Measurements from ENCODE around the gene ACBD6. TPM values are rescaled to one million over a fixed set of nuclear protein-coding genes. Genes with fewer than 3 reads are reported as not detected.

Gene ACBD6
- total RNA-seq, 1 donor from 2014 or later = 43.4 TPM

DNA sequence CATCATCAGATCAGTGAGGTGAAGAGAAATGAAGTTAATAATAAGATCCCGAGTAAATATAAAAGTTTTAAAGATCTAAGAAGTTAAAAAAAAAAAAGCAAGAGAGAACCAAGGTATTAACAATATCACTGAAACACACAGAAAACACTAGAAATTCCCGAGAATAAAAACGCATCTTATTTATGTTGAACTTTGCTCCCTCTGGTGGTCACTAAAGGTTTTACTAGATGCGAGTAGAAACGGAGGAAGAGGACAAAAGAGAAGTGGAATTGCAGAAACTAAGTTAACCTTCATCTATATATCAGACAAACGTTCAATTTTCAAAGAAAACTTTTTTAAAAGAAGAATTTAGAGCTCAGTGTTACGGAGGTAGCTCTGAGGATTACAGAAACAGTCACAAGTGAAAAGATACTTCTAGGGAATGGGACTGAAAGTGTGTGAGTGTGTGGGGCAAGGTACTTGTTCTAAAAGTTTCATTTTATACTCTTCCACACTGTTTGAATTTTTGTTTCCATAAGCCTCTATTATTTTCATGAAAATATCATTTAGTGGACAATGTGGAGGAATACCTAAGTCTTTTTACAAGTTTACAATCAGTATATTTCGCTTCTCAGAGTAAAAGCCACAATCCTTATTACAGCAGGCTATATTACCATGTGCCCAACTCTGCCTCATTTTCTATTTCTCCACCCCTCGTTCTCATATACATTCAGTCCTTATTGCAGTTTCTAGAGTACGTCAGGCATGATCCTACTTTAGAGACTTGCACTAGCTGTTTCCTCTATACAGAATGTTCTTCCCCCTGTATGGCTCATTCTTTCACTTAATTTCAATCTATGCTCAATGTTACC, 19.7 kb downstream of the ACBD6 start:
- no peak overlapping the region for H3K27ac ChIP-seq (ENCODE audit: low read depth, low read length)
- peaks cover 17% of the 10 kb centered on the region for H4K20me1 ChIP-seq (ENCODE audit: insufficient read depth, low read length)
- no peak overlapping the region for H3K4me3 Mint-ChIP-seq (ENCODE audit: unreplicated experiment)
- no peaks in the 10 kb centered on the region for H3K4me1 ChIP-seq (ENCODE audit: insufficient read depth, low read length)
- peaks cover 2% of the 10 kb centered on the region for H3K79me2 ChIP-seq (ENCODE audit: insufficient read depth, low read length)
- TF ChIP-seq, protein P1, sequence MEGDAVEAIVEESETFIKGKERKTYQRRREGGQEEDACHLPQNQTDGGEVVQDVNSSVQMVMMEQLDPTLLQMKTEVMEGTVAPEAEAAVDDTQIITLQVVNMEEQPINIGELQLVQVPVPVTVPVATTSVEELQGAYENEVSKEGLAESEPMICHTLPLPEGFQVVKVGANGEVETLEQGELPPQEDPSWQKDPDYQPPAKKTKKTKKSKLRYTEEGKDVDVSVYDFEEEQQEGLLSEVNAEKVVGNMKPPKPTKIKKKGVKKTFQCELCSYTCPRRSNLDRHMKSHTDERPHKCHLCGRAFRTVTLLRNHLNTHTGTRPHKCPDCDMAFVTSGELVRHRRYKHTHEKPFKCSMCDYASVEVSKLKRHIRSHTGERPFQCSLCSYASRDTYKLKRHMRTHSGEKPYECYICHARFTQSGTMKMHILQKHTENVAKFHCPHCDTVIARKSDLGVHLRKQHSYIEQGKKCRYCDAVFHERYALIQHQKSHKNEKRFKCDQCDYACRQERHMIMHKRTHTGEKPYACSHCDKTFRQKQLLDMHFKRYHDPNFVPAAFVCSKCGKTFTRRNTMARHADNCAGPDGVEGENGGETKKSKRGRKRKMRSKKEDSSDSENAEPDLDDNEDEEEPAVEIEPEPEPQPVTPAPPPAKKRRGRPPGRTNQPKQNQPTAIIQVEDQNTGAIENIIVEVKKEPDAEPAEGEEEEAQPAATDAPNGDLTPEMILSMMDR (IDR thresholded peaks at IDR 0.05; ENCODE audit: insufficient read depth, low read depth, low read length) = peak; percentile 83
- no peak for TF ChIP-seq EZH2 (IDR thresholded peaks at IDR 0.05; ENCODE audit: insufficient read depth, low read length)
- peaks cover 10% of the 10 kb centered on the region for H3K36me3 Mint-ChIP-seq (ENCODE audit: low read depth, unreplicated experiment)
- no peak overlapping the region for H3K27ac Mint-ChIP-seq (ENCODE audit: unreplicated experiment)
- no peaks in the 10 kb centered on the region for H3K27me3 ChIP-seq (ENCODE audit: insufficient read depth, low read length)
- FAIRE-seq (no peak), DNase-seq (ENCODE audit: low read depth) (peak; percentile 20)
- H2AFZ ChIP-seq (ENCODE audit: low read depth, low read length) = no peak overlapping the region
- H3K36me3 ChIP-seq (ENCODE audit: insufficient read depth, low read length) = peaks cover 5% of the 10 kb centered on the region
- H3K27me3 Mint-ChIP-seq (ENCODE audit: low read depth, unreplicated experiment) = no peaks in the 10 kb centered on the region
- peak overlapping the region; percentile 18 for H3K9ac ChIP-seq (ENCODE audit: low read length)
- H3K4me1 Mint-ChIP-seq (ENCODE audit: low read depth, unreplicated experiment) = peaks cover 3% of the 10 kb centered on the region
- peak overlapping the region; percentile 26 for H3K4me2 ChIP-seq (ENCODE audit: low read length)
- no peaks in the 10 kb centered on the region for H3K9me3 ChIP-seq (ENCODE audit: insufficient read depth, low read depth, low read length)
- no peaks in the 10 kb centered on the region for H3K9me3 Mint-ChIP-seq (ENCODE audit: unreplicated experiment)
- no peak overlapping the region for H3K4me3 ChIP-seq (ENCODE audit: insufficient read depth, low read depth, low read length)

DNA sequence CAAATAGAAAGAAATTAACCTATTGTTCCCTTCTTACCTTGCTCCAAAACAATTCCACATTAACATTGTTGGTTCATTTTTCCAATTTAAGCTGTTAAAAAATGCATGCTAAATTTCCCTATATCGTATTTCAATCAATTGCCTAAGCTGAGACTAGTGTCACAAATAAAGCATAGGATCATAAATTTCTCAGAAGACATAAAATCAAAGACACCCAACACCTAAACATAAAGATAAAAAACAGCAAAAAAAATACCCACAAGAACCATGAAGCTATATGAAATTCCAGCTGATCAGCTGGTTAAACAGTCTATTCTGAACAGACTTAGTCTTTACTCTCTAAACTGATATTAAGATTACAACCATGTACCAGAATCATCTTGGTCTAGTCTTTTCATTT, 32.3 kb downstream of the ACBD6 start:
- Histone ChIP-seq H3K79me2 (ENCODE audit: insufficient read depth, low read length) (peaks cover 18% of the 10 kb centered on the region), H3K36me3 (ENCODE audit: insufficient read depth, low read length) (no peaks in the 10 kb centered on the region), H3K4me1 (ENCODE audit: insufficient read depth, low read length) (no peaks in the 10 kb centered on the region), H3K4me2 (ENCODE audit: low read length) (no peak overlapping the region), H4K20me1 (ENCODE audit: insufficient read depth, low read length) (peaks cover 18% of the 10 kb centered on the region), H3K9ac (ENCODE audit: low read length) (no peak overlapping the region), H3K9me3 (ENCODE audit: insufficient read depth, low read depth, low read length) (no peaks in the 10 kb centered on the region), H2AFZ (ENCODE audit: low read depth, low read length) (no peak overlapping the region), H3K27me3 (ENCODE audit: insufficient read depth, low read length) (no peaks in the 10 kb centered on the region), H3K4me3 (ENCODE audit: insufficient read depth, low read depth, low read length) (no peak overlapping the region), H3K27ac (ENCODE audit: low read depth, low read length) (no peak overlapping the region)
- TF ChIP-seq, protein P1 (IDR thresholded peaks at IDR 0.05; ENCODE audit: insufficient read depth, low read depth, low read length) = no peak
- no peak for TF ChIP-seq EZH2 (IDR thresholded peaks at IDR 0.05; ENCODE audit: insufficient read depth, low read length)
- DNase-seq (ENCODE audit: low read depth) (no peak), FAIRE-seq (no peak)
- Mint-ChIP-seq H3K9me3 (ENCODE audit: unreplicated experiment) (peaks cover under 1% of the 10 kb centered on the region), H3K4me3 (ENCODE audit: unreplicated experiment) (no peak overlapping the region), H3K27ac (ENCODE audit: unreplicated experiment) (no peak overlapping the region), H3K36me3 (ENCODE audit: low read depth, unreplicated experiment) (peaks cover 2% of the 10 kb centered on the region), H3K27me3 (ENCODE audit: low read depth, unreplicated experiment) (no peaks in the 10 kb centered on the region), H3K4me1 (ENCODE audit: low read depth, unreplicated experiment) (no peaks in the 10 kb centered on the region)

DNA sequence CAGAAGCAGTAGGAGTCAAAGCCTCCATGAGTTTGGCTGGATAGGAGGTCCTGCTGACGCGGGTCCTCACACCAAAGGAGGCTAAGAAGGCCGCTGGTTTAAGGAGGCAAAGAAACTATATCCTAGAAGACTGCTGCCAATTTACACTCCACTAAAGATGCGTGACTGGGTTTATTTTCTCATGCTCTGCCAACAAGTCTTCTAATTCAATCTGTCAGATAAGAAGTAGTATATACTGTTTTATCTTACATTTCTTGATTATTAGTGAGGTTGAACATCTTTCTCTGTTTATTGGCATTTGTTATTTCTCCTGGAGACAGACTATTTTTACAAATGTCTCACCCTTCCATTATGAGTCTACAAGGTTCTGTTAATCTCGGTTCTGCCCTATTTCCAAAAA, 34.1 kb downstream of the ACBD6 start:
- no peak overlapping the region for H3K4me2 ChIP-seq (ENCODE audit: low read length)
- no peak for FAIRE-seq

More for the DNA sequence above, 34.1 kb downstream of the ACBD6 start:
- Histone ChIP-seq H3K4me1 (ENCODE audit: insufficient read depth, low read length) (no peaks in the 10 kb centered on the region), H2AFZ (ENCODE audit: low read depth, low read length) (no peak overlapping the region), H3K36me3 (ENCODE audit: insufficient read depth, low read length) (no peaks in the 10 kb centered on the region), H3K27me3 (ENCODE audit: insufficient read depth, low read length) (no peaks in the 10 kb centered on the region), H3K9ac (ENCODE audit: low read length) (no peak overlapping the region), H3K4me3 (ENCODE audit: insufficient read depth, low read depth, low read length) (no peak overlapping the region), H4K20me1 (ENCODE audit: insufficient read depth, low read length) (peaks cover 18% of the 10 kb centered on the region), H3K79me2 (ENCODE audit: insufficient read depth, low read length) (peaks cover 25% of the 10 kb centered on the region), H3K9me3 (ENCODE audit: insufficient read depth, low read depth, low read length) (no peaks in the 10 kb centered on the region), H3K27ac (ENCODE audit: low read depth, low read length) (no peak overlapping the region)
- Mint-ChIP-seq H3K36me3 (ENCODE audit: low read depth, unreplicated experiment) (peaks cover 11% of the 10 kb centered on the region), H3K27me3 (ENCODE audit: low read depth, unreplicated experiment) (no peaks in the 10 kb centered on the region), H3K27ac (ENCODE audit: unreplicated experiment) (no peak overlapping the region), H3K4me1 (ENCODE audit: low read depth, unreplicated experiment) (no peaks in the 10 kb centered on the region), H3K4me3 (ENCODE audit: unreplicated experiment) (no peak overlapping the region), H3K9me3 (ENCODE audit: unreplicated experiment) (peaks cover 12% of the 10 kb centered on the region)
- TF ChIP-seq EZH2 (IDR thresholded peaks at IDR 0.05; ENCODE audit: insufficient read depth, low read length) = no peak
- TF ChIP-seq, protein P1 (IDR thresholded peaks at IDR 0.05; ENCODE audit: insufficient read depth, low read depth, low read length) = no peak
- no peak for DNase-seq (ENCODE audit: low read depth)

Measured in astrocyte (in vitro differentiated cells and primary cell).